CD4-positive, alpha-beta T cell treated with Interferon alpha-2 for 1 hour (primary cell): ENCODE results near the gene NACA2.
"Not testable (repeated sequence)": the region's sequence is repeated elsewhere in the genome, so short reads cannot be mapped to it uniquely, and the experiment has no call there.

Source experiments
- DNase-seq, 2 donors: peaks; one replicate each; pipeline ENCODE4 v3.0.0-alpha.2; 2020 to 2022

Gene NACA2

DNA sequence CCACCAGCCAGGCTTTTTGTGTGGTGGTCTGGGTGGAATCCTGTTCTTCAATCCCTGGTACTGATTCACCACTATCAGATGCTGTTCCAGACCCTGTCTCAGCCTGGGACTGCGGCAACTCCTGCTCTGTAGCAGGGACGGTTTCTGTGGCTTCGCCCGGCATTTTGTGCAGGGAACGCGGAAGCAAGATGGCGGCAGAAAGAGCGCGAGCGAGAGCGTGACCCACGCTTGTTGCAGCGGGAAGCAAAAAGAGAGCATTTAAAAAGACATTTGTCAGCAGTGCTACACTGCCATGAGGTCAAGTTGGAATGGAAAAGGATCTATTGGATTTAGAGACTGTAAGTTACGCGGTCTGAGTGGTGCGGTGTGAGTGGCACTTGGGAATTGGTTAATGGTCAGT is at the start of gene NACA2:
Gene NACA2 (minus strand): TSS at position 202 of the 400 bp plus-strand sequence. CDS start 39 bp downstream, at position 163.
- no peak for DNase-seq

DNA sequence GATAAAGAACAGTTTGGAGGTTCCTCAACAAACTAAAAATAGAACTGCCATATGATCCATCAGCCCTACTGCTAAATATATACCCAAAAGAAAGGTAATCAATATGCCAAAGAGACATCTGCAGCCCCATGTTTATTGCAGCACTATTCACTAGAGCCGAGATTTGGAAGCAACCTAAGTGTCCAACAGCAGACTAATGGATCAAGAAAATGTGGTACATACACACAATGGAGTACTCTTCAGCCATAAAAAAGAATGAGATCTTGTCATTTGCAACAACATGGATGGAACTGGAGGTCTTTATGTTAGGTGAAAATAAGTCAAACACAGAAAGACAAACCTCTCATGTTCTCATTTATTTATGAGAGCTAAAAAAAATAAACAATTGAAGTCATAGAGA is 48.8 kb upstream of the NACA2 start:
- DNase-seq, result no peak

DNA sequence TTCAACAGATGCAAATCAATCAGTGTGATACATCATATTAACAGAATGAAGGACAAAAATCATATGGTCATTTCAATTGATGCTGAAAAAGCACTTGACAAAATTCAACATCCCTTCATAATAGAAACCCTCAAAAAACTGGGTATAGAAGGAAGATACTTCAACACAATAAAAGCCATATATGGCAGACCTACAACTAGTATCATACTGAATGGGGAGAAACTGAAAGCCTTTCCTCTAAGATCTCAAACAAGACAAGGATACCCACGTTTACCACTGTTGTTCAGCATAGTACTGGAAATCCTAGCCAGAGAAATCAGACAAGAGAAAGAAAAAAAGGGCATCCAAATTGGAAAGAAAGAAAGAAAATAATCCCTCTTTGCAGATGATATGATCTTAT is 47.1 kb upstream of the NACA2 start:
- DNase-seq, result no peak

DNA sequence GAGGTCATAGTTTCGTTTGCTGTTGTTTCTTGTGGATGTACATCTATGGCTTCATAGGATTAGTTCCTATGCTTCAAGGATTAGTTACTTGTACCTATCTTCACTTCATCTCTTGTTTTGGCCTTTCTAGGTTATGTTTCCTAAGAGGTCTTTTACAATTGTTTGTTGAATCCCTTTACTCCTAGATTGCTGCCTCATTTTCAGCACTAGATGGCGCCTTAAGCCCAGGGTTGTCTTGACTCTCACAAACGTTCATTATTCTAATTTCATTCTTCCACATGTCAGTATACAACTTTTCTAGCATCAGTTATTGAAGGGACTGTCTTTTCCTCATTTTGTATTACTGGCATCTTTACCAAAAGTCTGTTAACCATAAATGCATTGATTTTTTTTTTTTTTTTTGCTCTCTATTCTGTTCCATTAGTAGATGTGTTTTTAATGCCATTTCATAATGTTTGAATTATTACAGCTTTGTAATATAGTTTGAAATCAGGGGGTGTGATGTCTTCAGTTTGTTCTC is 45.0 kb upstream of the NACA2 start:
- peak; percentile 40 to 68 for DNase-seq

DNA sequence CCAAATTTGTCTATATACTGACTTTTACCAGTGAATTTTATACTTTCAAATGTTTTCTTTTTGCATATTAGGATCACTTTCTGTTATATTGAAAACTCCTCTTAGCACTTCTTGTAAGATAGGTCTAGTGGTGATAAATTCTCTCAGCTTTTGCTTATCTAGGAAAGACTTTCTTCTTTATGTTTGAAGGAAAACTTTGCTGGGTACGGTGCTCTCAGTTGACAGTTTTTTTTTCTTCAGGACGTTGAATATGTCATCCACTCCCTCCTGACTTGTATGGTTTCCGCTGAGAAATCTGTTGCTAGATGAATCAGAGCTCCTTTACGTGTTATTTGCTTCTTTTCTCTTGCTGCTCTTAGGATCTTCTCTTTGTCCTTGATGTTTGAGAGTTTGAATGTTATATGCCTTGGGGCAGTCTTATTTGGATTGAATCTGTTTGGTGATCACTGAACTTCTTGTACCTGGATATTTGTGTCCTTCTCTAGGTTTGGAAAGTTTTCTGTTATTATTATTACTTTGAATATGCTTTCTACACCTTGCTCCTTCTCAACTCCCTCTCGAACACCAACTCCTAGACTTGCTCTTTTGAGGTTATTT is 44.0 kb upstream of the NACA2 start:
- no peak for DNase-seq

DNA sequence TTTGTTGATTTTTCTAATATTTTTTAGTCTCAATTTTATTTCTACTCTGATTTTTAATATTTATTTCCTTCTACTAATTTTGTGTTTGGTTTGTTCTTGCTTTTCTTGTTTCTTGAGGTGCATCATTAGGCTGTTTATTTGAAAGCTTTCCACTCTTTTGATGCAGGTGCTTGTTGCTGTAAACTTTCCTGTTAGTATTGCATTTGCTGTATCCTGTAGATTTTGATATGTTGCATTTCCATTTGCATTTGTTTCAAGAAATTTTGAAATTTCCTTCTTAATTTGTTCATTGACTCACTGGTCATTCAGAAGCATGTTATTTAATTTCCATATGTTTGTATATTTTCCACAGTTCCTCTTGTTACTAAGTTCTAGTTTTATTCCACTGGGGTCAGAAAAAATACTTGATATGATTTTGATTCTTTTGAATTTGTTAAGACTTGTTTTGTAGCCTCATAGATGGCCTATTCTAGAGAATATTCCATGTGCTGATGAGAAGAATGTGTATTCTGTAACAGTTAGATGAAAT is 43.1 kb upstream of the NACA2 start:
- DNase-seq, result no peak

DNA sequence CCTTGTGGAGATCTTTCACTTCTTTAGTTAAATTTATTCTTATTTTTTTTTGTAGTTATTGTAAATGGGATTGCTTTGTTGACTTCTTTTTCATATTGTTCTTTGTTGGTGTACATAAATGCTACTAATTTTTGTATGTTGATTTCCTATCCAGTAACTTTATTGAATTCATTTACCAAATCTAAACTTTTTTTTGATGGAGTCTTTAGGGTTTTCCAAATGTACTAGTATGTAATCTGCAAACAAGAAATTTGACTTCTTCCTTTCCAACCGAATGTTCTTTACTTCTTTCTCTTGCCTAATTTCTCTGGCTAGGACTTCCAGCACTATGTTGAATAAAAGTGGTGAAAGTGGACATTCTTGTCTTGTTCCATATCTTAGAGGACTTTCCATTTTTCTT is 41.8 kb upstream of the NACA2 start:
- DNase-seq, result no peak

DNA sequence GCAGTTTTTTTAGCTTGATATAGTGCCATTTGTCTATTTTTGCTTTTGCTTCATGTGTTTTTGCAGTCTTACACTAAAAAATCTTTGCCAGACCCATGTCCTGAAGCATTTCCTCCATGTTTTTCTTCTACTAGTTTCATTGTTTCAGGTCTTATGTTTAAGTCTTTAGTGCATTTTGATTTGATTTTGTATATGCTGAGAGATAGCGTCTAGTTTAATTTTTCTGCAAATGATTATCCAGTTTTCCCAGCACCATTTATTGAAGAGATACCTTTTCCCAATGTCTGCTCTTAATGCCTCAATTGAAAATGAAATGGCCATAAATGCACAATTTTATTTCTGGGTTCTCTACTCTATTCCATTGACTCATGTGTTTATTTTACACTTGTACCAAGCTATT is 40.8 kb upstream of the NACA2 start:
- no peak for DNase-seq

DNA sequence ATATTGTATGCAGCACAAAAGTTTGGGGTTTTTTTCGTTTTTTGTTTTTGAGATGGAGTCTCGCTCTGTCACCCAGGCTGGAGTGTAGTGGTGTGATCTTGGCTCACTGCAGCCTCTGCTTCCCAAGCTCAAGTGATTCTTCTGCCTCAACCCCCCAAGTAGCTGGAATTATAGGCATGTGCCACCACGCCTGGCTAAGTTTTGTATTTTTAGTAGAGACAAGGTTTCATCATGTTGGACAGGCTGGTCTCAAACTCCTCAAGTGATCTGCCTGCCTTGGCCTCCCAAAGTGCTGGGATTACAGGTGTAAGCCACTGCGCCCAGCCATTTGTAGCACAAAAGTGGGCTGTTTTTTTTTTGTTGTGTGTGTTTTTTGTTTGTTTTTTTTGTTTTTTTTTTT is 37.1 kb upstream of the NACA2 start:
- DNase-seq, result not testable (repeated sequence)

DNA sequence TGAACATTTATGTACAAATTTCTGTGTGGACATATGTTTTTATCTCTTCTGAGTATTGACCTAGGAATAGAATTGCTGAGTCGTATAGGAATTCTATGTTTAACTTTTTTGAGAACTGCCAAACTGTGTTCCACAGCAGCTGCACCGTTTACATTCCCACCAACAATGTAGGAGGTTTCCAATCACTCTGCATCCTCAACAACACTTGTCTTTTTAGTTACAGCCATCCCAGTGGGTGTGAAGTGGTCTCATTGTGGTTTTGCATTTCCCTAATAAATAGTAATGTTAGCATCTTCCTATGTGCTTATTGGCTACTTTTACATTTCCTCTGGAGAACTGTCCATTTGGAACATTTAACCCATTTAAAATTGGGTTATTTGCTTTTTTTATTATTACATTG is 36.6 kb upstream of the NACA2 start:
- DNase-seq, result no peak

DNA sequence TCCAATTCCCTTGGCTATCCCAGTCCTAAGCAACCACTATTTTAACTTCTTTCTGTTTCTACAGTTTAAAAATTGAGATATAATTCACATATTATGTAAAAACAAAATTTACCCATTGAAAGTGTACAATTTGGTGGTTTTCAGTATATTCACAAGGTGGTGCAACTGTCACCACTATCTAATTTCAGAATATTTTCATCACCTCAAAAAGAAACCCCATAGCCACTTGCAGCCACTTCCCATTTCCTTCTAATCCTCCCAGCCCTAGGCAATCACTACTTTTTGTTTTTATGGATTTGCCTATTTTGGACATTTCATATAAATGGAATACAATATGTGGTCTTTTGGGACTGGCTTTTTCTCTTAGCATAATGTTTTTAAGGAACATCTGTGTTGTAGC is 36.1 kb upstream of the NACA2 start:
- no peak for DNase-seq

DNA sequence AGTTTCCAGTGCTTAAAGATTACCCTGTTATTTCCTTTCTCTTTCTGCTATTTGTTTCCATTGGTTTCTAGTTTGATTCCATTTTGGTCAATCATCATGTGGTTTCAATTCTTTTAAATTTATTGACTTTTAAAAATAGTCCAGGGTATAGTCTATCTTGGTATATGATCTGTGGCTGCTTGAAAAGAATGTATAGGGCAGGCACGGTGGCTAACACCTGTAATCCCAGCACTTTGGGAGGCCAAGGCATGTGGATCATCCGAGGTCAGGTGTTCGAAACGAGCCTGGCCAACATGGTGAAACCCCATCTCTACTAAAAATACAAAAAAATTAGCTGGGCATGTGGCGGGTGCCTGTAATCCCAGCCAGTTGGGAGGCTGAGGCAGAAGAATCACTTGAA is 34.5 kb upstream of the NACA2 start:
- no peak for DNase-seq

DNA sequence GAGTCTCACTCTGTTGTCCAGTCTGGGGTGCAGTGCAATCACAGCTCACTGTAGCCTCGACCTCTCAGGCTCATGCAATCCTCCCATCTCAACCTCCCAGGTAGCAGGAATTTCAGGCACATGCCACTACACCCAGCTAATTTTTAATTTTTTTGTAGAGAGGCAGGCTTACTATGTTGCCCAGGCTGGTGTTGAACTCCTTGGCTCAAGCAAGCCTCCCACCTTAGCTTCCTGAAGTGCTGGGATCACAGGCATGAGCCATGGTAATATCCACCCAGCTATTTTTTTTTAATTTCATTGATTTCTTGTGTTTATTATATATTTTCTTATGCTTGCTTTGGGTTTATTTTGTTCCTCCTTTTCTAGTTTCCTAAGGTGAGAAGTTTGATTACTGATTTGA is 33.9 kb upstream of the NACA2 start:
- no peak for DNase-seq

DNA sequence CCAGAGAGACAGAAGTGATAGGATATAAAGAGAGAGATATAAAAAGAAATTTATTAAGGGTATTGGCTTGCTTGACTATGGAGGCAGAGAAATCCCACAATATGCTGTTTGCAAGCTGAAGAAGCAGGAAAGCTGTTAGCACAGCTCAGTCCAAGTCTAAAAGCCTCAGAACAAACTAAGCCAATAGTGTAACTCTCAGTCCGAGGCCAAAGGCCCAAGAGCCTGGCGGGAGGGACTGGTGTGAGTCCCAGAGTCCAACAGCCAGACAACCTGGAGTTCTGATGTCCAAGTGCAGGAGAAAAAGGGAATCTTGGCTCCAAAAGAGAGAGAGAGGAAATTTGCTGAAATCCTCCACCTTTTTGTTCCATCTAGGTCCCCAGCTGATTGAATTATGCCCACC is 30.3 kb upstream of the NACA2 start:
- DNase-seq, result no peak

DNA sequence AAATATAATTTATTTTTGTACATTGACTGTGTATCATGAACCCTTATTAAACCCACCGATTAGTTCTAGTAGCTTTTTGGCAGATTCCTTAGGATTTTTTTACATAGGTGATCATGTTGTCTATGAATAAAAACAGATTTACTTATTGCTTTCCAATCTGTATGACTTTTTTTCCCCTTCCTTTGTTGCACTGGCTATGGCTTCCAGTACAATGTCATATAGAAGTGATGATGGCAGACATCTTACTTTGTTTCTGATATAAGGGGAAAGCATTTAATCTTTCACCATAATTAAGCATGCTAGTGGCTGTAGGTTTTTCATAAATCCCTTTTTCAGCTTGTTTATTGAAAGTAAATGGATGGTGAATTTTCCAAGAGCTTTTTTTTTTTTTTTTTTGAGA is 28.9 kb upstream of the NACA2 start:
- DNase-seq, result no peak

DNA sequence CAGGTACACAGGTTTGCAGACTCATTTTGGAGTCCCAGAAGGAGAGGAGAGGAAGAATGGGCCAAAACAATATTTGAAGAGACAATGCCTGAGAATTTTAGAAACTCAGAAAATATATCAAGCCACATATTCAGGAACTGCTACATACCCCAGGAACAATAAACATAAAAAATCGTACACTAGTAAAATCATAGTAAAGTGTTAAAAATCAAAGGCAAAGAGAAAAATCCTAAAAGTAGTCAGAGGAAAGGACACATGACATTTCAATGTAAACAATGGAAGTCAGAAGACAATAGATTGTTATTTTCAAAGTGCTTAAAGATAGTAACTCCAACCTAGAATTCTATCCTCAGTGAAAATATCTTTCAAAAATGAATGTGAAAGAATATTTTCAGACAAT is 28.5 kb upstream of the NACA2 start:
- DNase-seq, result no peak

DNA sequence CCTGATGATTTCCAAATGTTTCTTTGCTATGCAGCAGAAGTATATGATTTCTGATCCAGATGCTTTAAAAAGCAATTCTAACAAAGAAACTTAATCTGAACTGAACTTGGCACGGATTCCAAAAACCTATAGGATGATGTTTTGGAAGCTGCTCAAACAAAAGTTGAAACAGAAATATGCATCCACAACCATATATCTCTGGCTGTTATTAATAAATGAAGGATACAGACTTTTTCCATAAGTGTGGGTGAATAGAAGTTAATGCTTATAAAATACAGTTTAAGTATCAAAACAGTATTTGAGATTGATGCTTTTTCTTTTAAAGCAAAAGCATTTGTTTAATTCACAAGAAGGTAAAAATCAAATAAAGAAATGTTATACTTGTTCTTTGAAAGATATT is 27.9 kb upstream of the NACA2 start:
- no peak for DNase-seq

DNA sequence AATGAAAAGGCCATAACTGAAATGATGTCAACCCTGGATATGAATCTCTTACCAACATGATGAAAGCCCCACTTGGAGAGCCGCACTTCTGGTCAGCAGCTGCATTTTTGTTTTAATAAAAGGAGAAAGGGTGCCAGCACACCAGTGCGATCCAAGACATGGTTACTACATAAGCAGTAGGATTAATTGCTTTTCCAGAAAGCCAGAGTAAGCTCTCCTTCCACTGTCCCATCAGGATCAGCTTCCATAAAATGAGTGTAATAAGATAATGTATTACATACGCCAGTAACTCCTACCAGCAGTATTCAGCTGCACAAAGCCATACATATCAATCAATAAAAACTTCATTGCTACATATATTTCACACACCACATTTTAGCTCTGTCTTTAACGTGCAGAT is 26.3 kb upstream of the NACA2 start:
- no peak for DNase-seq

DNA sequence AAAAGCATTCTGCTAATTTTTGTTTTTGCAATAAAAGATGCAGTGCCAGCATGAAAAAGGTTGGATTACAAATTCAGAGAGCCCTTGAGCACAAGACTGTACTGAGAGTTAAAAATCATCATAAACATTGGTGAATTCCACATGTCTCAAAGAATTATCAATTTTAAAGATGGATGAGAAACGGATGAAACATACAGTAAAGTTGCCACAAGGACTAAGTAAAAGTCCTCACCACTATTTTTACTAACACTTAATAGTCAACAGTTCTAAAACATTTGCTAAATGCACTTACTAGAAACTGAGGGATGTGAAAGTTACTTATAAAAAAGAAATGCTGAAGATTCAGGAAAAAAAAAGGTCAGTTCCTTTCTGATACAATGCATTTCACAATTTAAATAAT is 25.8 kb upstream of the NACA2 start:
- no peak for DNase-seq

DNA sequence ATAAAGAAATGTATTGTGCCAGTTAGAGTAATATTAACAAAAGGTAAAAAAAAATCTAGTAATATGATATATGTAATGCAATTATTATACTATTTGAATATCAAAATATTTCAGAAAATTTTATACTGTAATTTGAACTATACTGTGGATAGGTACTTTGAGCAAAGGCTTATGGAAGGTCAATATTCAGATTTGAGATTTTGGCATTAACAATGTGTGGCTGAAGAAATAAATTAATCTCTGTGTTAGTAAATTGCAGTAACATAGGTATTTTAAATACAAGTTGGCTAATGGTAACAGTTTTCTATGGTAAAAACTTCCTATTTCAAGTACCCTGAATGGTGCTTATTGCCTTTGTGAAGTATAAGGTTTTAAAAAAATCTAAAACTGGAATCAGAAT is 23.2 kb upstream of the NACA2 start:
- no peak for DNase-seq

DNA sequence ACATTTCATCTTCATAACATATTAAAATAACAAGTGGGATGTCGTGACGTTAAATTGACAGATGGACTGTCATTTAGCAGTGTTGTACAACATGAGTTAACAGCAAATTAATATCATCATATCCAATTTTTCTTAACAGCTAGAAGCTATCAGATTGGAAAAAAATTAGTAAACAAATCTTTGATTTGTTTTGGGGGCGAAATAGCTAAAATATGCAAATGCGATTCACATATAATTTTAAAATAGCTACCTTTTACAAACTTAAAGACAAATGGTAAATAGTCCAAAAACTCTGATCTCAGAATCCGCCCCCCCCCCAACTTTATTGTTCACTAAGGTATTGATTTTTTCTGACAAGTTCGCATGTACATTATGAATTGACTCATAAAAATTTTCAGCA is 20.3 kb upstream of the NACA2 start:
- no peak for DNase-seq

DNA sequence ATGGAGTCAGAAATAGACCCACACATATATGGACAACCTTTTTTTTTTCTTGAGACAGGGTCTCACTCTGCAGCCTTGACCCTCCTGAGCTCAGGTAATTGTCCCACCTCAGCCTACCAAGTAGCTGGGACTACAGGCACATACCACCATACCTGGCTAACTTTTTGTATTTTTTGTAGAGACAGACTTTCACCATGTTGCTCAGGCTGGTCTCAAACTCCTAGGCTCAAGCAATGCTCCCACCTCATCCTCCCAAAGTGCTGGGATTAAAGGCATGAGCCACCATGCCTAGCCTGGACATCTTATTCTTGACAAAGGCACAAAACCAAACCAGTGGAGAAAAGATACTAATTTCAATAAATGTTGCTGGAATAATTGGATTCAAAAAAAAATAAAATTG is 14.7 kb upstream of the NACA2 start:
- no peak for DNase-seq

DNA sequence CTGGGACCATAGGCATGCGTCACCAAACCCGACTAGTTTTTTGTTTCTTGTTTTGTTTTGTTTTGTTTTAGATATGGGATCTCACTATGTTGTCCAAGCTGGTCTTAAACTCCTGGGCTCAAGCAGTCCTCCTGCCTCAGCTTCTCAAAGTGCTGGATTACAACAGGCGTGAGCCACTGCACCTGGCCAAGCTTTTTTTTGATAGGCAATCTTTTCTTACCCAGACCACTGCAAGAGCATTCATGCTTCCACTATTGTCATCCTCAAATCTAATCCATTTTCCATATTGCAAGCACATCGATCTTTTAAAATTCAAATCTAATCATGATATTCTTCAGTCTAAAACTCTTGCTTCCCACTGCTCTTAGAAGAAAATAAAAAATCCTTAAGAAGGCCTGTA is 10.3 kb upstream of the NACA2 start:
- DNase-seq, result no peak

DNA sequence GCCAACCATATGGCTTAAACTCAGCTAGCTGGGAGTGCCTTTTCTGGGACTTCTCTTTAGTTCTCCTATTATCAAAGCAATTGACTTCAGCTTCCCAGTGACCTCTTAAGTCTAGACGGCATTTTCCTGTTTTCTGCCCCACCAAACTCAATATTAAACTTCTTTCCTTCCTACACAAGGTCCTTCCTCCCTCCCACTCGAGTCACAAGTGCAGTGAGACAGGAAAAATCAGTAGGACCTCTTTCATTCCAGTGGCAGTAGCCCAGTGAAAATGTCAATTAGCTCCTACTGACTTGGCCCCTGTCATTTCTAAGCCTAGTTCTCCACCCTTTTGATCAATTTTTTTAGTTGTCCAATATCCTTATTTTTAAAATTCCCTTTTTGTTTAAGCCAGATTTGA is 9.6 kb upstream of the NACA2 start:
- DNase-seq, result no peak

DNA sequence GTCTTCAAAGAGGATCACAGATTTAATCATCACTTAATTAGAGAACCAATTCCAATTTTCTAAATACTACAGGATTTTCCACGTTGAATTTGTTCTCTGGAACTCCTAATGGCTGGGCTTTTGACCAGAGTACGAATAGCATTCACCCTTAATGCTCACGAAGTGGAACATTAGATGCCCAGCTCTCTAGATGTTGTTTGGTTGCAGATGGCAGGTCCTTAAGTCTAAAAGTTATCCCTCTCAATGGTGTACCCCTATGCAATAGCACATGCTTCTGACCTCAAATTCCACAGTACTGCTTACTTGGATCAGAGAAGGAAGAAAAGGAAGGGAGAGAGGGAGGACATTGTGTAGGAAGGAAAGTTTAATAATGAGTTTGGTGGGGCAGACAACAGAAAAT is 8.6 kb upstream of the NACA2 start:
- no peak for DNase-seq
